DMS 273 (cell line): ENCODE results near the gene PECR.
A peak's percentile ranks its signal among the peaks of the same experiment; 100 is the strongest.
"Not testable (repeated sequence)": the region's sequence is repeated elsewhere in the genome, so short reads cannot be mapped to it uniquely, and the experiment has no call there.

Source experiments
- DNase-seq: peaks from one replicate; lab custom pipeline; 2025; ENCODE audit not compliant: unreplicated experiment; lab: John Stamatoyannopoulos, UW

Gene PECR

DNA sequence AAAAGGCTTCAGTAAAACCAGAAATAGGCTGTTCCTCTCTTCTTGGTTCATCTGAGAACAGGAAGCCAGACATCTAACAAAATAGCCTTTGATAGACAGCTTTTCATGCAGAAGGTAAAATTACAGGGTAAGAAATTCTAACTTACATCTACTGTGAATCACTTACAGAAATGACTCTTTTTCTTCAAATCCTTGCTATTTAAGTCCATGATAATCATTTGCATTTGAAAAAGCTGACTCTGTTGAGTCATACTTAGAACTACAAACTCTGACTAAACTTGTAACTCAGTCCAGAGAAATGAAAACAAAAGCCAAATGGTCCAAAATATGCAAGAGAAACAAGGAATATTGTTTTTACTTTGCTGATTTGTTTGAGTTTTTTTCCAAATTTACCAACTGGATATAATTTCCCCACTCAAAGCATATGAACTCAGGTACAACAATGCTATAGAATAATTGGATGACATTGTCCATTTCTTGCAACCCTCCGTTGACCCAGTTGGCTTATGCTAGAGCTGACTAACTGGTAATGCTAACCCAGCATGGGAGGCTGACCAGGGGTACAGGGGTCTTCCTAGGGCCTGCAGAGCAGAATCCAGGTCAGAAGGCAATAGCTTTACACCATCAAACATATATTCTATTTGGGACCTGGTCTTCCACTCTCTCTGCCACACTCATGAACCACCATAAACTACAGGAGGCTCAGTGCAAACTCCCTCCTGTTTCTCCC is 49.5 kb downstream of the PECR start:
- no peak for DNase-seq

DNA sequence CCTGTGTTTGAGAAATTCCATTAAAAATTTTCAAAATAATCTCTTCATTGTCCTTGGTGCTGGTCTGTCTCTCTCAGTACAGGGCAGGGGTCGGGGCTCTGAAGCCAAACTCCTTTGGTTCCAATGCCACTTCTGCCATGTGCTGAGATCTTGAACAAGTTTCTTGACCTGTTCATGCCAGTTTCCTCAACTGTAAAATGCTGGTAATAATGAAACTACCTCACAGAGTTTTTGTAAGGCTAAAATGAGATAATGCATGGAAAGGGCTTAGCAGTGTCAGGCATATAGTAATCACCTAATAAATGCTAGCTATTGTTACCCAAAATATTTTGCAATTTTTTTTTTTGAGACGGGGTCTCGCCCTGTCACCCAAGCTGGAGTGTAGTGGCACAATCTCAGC is 51.4 kb downstream of the PECR start:
- DNase-seq = no peak

DNA sequence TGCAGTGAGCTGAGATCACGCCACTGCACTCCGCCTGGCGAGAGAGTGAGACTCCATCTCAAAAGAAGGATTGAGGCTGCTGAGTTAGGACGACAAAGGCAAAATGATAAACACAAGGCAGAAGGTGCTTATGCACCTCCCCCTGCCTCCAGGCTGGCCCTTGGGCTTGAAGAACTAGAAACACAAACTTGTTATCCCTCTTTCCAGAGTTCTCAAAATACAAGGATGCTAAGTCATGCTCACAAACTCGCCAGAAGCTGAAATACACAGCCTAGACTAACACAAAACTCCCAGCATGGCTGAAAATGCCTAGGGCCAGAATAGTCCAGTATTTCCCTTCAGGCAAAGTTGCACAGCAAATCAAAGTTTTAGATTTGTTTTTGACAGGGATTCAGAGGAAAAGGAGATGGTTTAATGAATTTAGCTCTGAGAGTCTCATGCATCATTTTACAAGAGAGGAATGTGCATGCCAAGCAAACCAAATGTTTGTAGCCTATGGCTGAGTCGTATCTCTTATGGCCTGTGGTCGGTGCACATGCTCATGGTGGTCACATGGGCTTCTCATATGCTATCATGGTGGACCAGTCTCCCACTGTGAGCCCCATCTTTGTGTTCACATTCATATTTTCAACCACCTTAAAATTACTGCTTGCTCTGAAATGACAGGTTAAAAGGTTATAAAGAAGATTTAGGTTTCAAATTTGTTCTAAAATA is 52.0 kb downstream of the PECR start:
- no peak for DNase-seq

- DNase-seq = no peak
Measured at GRCh38 chr2:216024779-216025336, 56.8 kb downstream of the PECR start.

DNA sequence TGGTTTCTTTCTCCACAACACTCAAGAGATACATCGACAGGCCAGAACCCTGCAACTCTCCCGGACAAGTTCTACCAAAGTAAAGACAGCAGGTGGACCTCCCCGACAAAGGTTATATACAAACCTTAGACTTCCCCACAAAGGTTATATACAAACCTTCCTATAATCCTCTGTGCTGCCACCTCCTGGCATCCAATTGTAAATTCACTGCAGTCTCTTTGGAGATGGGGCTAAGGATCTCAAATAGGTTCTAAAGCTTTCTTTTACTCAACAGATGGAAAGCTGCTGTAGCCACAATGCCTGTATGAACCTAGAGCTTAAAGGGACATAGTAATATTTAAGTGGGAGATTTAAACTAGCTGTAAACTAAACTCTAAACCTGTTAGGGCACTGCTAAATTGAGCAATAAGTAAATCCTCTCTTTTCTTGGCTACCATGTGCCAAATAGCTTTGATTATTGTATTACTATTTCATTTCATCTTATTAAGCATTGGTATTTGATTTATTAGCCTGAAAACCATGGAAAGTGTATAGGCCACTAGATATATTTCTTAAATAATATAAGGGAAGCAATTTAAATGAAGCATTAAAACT is 58.5 kb downstream of the PECR start:
- peak; percentile 81 for DNase-seq

DNA sequence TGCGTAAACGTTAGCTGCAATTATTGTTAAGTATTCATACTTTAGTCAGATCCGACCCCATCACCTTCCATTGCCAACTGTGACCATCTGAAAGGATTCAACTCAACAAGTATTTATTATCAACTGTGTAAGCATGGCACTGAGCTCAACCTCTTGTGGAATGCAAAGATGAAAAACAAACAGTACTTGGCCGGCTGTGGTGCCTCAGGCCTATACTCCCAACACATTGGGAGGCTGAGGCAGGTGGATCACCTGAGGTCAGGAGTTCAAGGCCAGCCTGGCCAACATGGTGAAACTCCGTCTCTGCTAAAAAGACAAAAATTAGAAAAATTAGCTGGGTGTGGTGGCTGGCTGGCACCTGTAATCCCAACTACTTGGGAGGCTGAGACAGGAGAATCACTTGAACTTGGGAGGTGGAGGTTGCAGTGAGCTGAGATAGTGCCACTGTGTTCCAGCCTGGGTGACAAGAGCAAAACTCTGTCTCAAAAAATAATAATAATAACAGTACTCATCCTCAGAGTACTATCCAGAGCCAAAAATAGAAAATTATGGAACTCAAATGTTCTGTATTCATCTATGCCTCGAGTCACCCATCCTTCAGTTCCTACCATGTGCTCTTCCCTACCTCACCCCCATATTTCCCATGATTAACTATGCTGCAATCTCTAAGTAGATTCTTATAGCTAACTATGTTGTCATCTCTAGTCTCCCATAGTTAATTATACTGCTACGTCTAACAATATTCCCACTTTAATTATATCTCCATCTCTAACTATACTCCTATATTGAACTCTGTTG is 59.6 kb downstream of the PECR start:
- DNase-seq = no peak

GRCh38 chr2:216018709-216019108 is 62.9 kb downstream of the PECR start:
- DNase-seq = no peak

DNA sequence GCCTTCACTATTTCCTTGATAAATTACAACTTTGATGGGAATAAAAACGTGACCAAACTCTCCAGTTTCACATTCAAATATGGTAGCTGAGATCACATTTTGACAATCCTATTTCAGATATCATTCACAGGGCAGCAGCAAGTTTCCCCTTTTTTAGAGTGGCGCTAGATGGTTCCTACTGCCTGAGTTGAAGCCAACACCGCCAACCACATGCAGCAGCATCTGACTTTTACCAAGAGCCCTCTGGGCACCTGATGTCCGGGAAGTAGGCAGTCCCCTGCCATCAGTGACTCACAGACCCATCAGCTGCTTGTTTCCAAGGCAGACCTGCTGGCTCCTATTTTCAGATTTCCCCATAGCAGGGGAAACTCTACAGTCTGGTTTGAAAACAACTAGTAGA is 64.2 kb downstream of the PECR start:
- peak; percentile 70 for DNase-seq

DNA sequence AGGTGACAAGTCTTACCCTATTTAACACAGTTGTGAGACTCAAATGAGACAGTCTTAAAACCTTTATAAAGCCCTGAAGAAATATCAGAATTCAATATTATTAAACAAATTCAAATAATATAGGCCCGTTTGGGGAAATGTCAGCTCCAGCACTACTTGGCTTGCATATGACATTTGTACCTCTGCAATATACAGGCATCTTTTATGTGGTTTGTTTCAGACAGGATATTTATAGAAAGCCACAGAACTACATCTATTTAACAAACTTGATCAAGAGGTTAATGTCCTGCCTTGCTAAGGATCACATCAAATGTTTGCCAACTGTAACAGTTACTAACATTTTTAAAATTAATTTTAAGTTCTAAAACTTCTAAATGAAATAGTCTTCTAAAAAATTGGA is 65.0 kb downstream of the PECR start:
- no peak for DNase-seq

- DNase-seq = peak; percentile 56
Measured at GRCh38 chr2:216015722-216016464, 65.7 kb downstream of the PECR start.

DNA sequence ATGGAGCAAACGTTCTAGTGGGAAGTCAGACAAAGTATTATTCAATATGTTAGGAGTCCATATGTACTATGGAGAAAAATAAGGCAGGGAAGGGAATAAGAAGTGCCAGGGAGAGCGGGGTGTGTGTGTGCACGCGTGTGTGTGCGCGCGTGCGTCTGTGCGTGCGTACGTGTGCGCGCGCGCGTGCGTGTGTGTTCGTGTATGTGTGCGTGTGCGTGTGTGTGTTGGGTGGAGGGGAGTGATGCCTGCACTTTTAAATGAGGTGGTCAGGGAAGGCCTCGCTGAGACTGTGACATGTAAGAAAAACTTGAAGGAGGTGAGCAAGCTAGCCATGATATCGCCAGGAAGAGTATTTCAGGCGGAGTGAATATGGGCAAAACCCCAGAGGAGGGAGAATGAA is 66.6 kb downstream of the PECR start:
- DNase-seq = no peak

- no peak for DNase-seq
Measured at GRCh38 chr2:216014006-216014405, 67.6 kb downstream of the PECR start.

- DNase-seq = peak; percentile 96
Measured at GRCh38 chr2:216013080-216013909, 68.3 kb downstream of the PECR start, which contains the start of gene MREG. MREG (minus strand) TSS chr2:216013551; CDS start chr2:216013327, 224 bp downstream.

GRCh38 chr2:216012830-216013079 is 68.9 kb downstream of the PECR start:
- no peak for DNase-seq

DNA sequence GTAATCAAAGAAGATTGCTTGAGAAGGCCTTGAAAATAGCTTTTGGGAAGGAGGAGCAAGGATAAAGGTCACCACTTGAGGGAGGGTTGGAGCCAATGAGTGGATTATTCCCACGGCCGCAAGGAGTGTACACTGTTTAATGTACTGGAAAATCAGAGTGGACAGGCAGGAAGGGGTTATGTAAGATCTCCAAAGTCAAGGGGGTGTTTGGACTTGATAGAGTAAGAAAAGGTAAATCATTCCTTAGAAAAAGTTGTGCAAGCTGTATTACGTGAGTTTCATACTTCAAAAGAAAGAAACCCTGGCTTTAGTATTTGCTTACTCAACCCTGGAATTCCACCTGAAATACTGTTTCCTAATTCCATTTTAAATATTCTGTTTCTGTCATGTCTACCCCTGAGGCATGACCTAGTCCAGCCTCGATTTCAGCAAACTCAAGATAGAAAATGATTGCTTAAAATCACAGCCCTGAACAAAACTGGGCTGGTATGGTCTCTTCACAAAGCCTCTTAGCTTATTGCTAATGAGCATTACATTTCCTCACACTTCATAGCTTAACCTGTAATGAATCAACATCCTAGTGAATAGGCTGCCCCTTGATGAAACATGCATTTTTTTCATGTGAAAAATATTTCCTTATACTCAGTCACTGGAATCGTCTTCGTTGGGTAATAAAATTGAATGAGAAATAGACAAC is 69.3 kb downstream of the PECR start:
- peak; percentile 56 for DNase-seq

DNA sequence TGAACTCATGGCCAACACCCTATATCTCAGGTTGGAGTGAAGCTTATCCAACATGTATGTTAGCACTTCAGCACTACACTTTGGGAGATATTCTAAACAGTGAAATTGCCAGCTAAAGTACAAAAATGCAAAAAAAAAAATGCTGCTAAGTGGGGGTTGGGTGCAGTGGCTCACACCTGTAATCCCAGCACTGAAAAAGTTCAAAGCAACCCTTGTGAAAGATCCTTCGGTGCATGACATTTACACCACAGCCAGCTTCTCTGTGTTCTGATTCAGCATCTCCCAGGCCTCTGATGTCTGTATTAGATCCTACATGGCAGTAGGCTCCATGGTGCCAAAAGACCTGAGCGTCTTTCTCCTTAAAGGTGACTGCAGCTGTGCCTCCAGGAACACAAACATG is 72.4 kb downstream of the PECR start:
- DNase-seq = not testable (repeated sequence)

GRCh38 chr2:216008387-216008786 is 73.2 kb downstream of the PECR start:
- DNase-seq = peak; percentile 10

- peak; percentile 79 for DNase-seq
Measured at GRCh38 chr2:216006164-216006663, 75.4 kb downstream of the PECR start.

GRCh38 chr2:216004697-216005283 is 76.8 kb downstream of the PECR start:
- DNase-seq = no peak
